HepG2 (cell line): Measurements from ENCODE around the gene SLC39A3. TPM values are rescaled to one million over a fixed set of nuclear protein-coding genes. Genes with fewer than 3 reads are reported as not detected.
A peak's percentile ranks its signal among the peaks of the same experiment; 100 is the strongest.

Source experiments
- CC2D1A ChIP-seq: sonication (generic); formaldehyde crosslinking; IDR thresholded peaks from 2 replicates; pipeline ENCODE4 v1.8.1; 2023; ENCODE audit warnings: mild to moderate bottlenecking, missing genetic modification reagents
- GATAD2A ChIP-seq: IDR thresholded peaks from 2 replicates; pipeline ENCODE4 v1.6.1; 2016
- KAT7 ChIP-seq: IDR thresholded peaks from 2 replicates; pipeline ENCODE4 v1.6.1; 2018; ENCODE audit warnings: borderline replicate concordance, missing compliant biosample characterization
- KMT2B ChIP-seq: IDR thresholded peaks from 2 replicates; pipeline ENCODE4 v1.6.1; 2016; ENCODE audit warnings: missing genetic modification reagents, missing compliant biosample characterization
- NCOR1 ChIP-seq: fragments of 200-600 bp; sonication (generic); IDR thresholded peaks from 2 replicates; pipeline ENCODE4 v1.7.0; 2017; ENCODE audit warnings: antibody characterized with exemption, low read length, borderline replicate concordance
- PHF5A ChIP-seq: IDR thresholded peaks from one replicate; pipeline ENCODE4 v1.6.1; 2018; ENCODE audit warnings: low read depth, missing genetic modification reagents; ENCODE audit not compliant: unreplicated experiment
- REPIN1 ChIP-seq: sonication (generic); formaldehyde crosslinking; IDR thresholded peaks from 2 replicates; pipeline ENCODE4 v1.8.0; 2022; ENCODE audit warnings: missing genetic modification reagents, low read depth, mild to moderate bottlenecking, borderline replicate concordance
- ZBTB38 ChIP-seq: sonication (generic); formaldehyde crosslinking; IDR thresholded peaks from 2 replicates; pipeline ENCODE4 v1.5.1; 2020; ENCODE audit warnings: mild to moderate bottlenecking, missing genetic modification reagents
- ZBTB8A ChIP-seq: sonication (generic); formaldehyde crosslinking; IDR thresholded peaks from 2 replicates; pipeline ENCODE4 v1.4.0; 2020; ENCODE audit warnings: mild to moderate bottlenecking, low read depth, missing genetic modification reagents, borderline replicate concordance
- ZNF101 ChIP-seq: sonication (generic); formaldehyde crosslinking; IDR thresholded peaks from 2 replicates; pipeline ENCODE4 v1.4.0; 2020; ENCODE audit warnings: mild to moderate bottlenecking, low read depth, missing genetic modification reagents, borderline replicate concordance
- ZNF772 ChIP-seq: sonication (generic); formaldehyde crosslinking; IDR thresholded peaks from 2 replicates; pipeline ENCODE4 v1.5.0; 2020; ENCODE audit warnings: mild to moderate bottlenecking, missing genetic modification reagents
- polyA plus RNA-seq, 8 experiments: library from polyadenylated mRNA; depleted of rRNA in 3 of 8; stranded (reverse) in 7 of 8; unstranded in 1 of 8; fragments of >200 nt; fragmentation: Illumina TruSeq in 4 of 8; extraction: Trizol in 4 of 8; gene quantifications; 2 replicates each; pipeline versions ENCODE4 v1.2.1 to v1.2.3, GENCODE V29; 2011 to 2016; ENCODE audit warnings: low read depth in 4 of 8, missing spikeins in 1 of 8, mixed read lengths in 1 of 8; ENCODE audit not compliant: insufficient read depth in 1 of 8
- total RNA-seq, 5 experiments: library from RNA; depleted of rRNA; stranded (reverse); fragments of >200 nt; fragmentation: Illumina TruSeq; extraction: Trizol; gene quantifications; 2 replicates each; pipeline ENCODE4 v1.2.3, GENCODE V29; 2016; ENCODE audit warnings: low read depth in 1 of 5
- TF ChIP-seq, protein P1 (sequence below): sonication (generic); formaldehyde crosslinking; IDR thresholded peaks from 2 replicates; pipeline ENCODE4 v1.4.0; 2020; ENCODE audit warnings: missing genetic modification reagents
- TF ChIP-seq, protein P2 (sequence below): sonication (generic); formaldehyde crosslinking; IDR thresholded peaks from 2 replicates; pipeline ENCODE4 v1.8.1; 2023; ENCODE audit warnings: missing genetic modification reagents, inconsistent platforms, borderline replicate concordance
- TF ChIP-seq, protein P3 (sequence below): sonication (generic); formaldehyde crosslinking; IDR thresholded peaks from 2 replicates; pipeline ENCODE4 v1.4.0; 2020; ENCODE audit warnings: missing genetic modification reagents, borderline replicate concordance
- TF ChIP-seq, protein P4 (sequence below): sonication (generic); formaldehyde crosslinking; conservative IDR thresholded peaks from 2 replicates; pipeline ENCODE4 v1.4.0; 2020; ENCODE audit warnings: missing genetic modification reagents
- TF ChIP-seq, protein P5 (sequence below): sonication (generic); formaldehyde crosslinking; IDR thresholded peaks from 2 replicates; pipeline ENCODE4 v1.5.1; 2020; ENCODE audit warnings: mild to moderate bottlenecking, missing genetic modification reagents, moderate library complexity

Gene SLC39A3
- total and polyA plus RNA-seq, 2 of the 13 experiments (the other 11 are each of a cell fraction or from before 2014, with no cell fraction given), result 33.6 to 41.6 TPM

DNA sequence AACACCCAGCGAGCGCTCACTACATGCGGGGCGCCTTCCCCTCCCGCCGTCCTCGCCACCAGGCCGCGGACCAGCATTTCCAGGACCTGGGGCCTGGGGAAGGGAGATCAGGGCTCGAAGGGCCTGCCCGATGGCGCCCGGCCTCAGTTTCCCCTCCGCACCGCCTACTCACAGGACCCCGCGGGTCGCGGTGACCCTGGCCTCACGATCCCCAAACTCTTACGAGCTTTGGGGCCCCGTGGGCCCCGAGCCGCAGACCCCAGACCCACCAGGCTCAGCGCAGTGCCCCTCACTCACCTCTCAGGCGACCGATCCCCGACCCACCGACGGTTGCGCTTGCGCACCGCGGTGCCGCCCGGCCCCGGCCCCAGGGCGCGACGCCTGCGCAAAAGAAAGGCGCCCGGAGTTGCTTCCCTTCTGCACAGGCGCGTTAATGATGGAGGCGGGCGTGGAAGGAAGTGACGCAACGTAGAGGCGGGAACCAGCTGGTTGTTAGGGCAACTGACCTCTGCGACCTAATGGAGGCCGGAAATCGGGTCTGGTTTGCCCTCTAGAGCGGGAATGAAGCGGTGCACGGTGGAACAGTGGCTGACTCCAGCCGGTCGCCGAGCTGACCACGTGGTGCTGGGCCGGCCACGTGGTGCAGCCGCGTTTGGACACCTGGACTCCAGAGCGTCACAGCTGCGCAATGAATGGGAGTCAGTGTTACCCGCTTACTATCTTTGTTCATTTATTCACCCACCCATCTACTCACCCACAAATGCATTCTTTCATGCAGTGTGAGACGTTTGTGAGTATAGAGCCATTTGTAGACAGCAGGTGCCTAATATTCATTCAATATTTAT lies 43.3 kb upstream of the SLC39A3 start, which contains the start of gene SGTA (continued):
- TF ChIP-seq, protein P1, sequence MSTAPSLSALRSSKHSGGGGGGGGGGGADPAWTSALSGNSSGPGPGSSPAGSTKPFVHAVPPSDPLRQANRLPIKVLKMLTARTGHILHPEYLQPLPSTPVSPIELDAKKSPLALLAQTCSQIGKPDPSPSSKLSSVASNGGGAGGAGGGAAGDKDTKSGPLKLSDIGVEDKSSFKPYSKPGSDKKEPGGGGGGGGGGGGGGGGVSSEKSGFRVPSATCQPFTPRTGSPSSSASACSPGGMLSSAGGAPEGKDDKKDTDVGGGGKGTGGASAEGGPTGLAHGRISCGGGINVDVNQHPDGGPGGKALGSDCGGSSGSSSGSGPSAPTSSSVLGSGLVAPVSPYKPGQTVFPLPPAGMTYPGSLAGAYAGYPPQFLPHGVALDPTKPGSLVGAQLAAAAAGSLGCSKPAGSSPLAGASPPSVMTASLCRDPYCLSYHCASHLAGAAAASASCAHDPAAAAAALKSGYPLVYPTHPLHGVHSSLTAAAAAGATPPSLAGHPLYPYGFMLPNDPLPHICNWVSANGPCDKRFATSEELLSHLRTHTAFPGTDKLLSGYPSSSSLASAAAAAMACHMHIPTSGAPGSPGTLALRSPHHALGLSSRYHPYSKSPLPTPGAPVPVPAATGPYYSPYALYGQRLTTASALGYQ (CRISPR knock-in tag), result peak; percentile 73
- TF ChIP-seq CC2D1A (CRISPR knock-in tag), result no peak
- TF ChIP-seq ZNF772 (CRISPR knock-in tag), result peak; percentile 98
- TF ChIP-seq KAT7, result peak; percentile 48; the same call in 1 of the 2 replicates
- no peak for TF ChIP-seq ZNF101 (CRISPR knock-in tag)
- peak; percentile 31; the same call in 1 of the 2 replicates for TF ChIP-seq NCOR1
- TF ChIP-seq, protein P2, sequence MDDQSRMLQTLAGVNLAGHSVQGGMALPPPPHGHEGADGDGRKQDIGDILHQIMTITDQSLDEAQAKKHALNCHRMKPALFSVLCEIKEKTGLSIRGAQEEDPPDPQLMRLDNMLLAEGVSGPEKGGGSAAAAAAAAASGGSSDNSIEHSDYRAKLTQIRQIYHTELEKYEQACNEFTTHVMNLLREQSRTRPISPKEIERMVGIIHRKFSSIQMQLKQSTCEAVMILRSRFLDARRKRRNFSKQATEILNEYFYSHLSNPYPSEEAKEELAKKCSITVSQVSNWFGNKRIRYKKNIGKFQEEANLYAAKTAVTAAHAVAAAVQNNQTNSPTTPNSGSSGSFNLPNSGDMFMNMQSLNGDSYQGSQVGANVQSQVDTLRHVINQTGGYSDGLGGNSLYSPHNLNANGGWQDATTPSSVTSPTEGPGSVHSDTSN (CRISPR knock-in tag), result peak; percentile 89; the same call in 1 of the 2 replicates
- TF ChIP-seq, protein P3, sequence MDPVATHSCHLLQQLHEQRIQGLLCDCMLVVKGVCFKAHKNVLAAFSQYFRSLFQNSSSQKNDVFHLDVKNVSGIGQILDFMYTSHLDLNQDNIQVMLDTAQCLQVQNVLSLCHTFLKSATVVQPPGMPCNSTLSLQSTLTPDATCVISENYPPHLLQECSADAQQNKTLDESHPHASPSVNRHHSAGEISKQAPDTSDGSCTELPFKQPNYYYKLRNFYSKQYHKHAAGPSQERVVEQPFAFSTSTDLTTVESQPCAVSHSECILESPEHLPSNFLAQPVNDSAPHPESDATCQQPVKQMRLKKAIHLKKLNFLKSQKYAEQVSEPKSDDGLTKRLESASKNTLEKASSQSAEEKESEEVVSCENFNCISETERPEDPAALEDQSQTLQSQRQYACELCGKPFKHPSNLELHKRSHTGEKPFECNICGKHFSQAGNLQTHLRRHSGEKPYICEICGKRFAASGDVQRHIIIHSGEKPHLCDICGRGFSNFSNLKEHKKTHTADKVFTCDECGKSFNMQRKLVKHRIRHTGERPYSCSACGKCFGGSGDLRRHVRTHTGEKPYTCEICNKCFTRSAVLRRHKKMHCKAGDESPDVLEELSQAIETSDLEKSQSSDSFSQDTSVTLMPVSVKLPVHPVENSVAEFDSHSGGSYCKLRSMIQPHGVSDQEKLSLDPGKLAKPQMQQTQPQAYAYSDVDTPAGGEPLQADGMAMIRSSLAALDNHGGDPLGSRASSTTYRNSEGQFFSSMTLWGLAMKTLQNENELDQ (CRISPR knock-in tag), result peak; percentile 81; the same call in 1 of the 2 replicates
- no peak for TF ChIP-seq ZBTB8A
- peak; percentile 95 for TF ChIP-seq ZBTB38 (CRISPR knock-in tag)
- TF ChIP-seq GATAD2A (CRISPR knock-in tag), result peak; percentile 83
- TF ChIP-seq REPIN1 (CRISPR knock-in tag), result peak; percentile 88
- no peak for TF ChIP-seq PHF5A (CRISPR knock-in tag)
- TF ChIP-seq KMT2B (CRISPR knock-in tag), result peak; percentile 89
- TF ChIP-seq, protein P4, sequence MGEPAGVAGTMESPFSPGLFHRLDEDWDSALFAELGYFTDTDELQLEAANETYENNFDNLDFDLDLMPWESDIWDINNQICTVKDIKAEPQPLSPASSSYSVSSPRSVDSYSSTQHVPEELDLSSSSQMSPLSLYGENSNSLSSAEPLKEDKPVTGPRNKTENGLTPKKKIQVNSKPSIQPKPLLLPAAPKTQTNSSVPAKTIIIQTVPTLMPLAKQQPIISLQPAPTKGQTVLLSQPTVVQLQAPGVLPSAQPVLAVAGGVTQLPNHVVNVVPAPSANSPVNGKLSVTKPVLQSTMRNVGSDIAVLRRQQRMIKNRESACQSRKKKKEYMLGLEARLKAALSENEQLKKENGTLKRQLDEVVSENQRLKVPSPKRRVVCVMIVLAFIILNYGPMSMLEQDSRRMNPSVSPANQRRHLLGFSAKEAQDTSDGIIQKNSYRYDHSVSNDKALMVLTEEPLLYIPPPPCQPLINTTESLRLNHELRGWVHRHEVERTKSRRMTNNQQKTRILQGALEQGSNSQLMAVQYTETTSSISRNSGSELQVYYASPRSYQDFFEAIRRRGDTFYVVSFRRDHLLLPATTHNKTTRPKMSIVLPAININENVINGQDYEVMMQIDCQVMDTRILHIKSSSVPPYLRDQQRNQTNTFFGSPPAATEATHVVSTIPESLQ (CRISPR knock-in tag), result peak; percentile 75; the same call in 1 of the 2 replicates
- TF ChIP-seq, protein P5, sequence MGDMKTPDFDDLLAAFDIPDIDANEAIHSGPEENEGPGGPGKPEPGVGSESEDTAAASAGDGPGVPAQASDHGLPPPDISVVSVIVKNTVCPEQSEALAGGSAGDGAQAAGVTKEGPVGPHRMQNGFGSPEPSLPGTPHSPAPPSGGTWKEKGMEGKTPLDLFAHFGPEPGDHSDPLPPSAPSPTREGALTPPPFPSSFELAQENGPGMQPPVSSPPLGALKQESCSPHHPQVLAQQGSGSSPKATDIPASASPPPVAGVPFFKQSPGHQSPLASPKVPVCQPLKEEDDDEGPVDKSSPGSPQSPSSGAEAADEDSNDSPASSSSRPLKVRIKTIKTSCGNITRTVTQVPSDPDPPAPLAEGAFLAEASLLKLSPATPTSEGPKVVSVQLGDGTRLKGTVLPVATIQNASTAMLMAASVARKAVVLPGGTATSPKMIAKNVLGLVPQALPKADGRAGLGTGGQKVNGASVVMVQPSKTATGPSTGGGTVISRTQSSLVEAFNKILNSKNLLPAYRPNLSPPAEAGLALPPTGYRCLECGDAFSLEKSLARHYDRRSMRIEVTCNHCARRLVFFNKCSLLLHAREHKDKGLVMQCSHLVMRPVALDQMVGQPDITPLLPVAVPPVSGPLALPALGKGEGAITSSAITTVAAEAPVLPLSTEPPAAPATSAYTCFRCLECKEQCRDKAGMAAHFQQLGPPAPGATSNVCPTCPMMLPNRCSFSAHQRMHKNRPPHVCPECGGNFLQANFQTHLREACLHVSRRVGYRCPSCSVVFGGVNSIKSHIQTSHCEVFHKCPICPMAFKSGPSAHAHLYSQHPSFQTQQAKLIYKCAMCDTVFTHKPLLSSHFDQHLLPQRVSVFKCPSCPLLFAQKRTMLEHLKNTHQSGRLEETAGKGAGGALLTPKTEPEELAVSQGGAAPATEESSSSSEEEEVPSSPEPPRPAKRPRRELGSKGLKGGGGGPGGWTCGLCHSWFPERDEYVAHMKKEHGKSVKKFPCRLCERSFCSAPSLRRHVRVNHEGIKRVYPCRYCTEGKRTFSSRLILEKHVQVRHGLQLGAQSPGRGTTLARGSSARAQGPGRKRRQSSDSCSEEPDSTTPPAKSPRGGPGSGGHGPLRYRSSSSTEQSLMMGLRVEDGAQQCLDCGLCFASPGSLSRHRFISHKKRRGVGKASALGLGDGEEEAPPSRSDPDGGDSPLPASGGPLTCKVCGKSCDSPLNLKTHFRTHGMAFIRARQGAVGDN (CRISPR knock-in tag), result peak; percentile 100
